Calu3 (cell line): ENCODE measurements around the gene MAGEA2. TPM values are rescaled to one million over a fixed set of nuclear protein-coding genes. Genes with fewer than 3 reads are reported as not detected.
"Not testable (repeated sequence)": the region's sequence is repeated elsewhere in the genome, so short reads cannot be mapped to it uniquely, and the experiment has no call there.

Experiments
- Bru-seq: library from RNA; stranded (reverse); fragments of 400-500 nt; gene quantifications from one replicate; lab custom pipeline; 2021; lab: Mats Ljungman, UMichigan
- BruChase-seq, 2 experiments: library from RNA; stranded (reverse); fragments of 400-500 nt; gene quantifications; one replicate each; lab custom pipeline; 2021; lab: Mats Ljungman, UMichigan
- BruUV-seq: library from RNA; stranded (reverse); fragments of 400-500 nt; replicated peaks from 2 replicates; lab custom pipeline; 2021; lab: Mats Ljungman, UMichigan
- CTCF ChIA-PET: fragments of 300-600 bp; sonication (Branson Sonifier 250); formaldehyde crosslinking; loops from one replicate; lab custom pipeline; 2022; ENCODE audit warnings: antibody characterized with exemption; lab: Charles Lee
- DNase-seq: peaks from one replicate; pipeline ENCODE4 v3.0.0; 2022
- H3K27ac Mint-ChIP-seq: one replicate; pipeline ENCODE4 v1.8.0; 2022; ENCODE audit warnings: mixed read lengths; ENCODE audit not compliant: unreplicated experiment
- H3K27me3 Mint-ChIP-seq: one replicate; pipeline ENCODE4 v1.8.0; 2022; ENCODE audit warnings: mixed read lengths; ENCODE audit not compliant: unreplicated experiment
- H3K36me3 Mint-ChIP-seq: one replicate; pipeline ENCODE4 v1.8.0; 2022; ENCODE audit warnings: mild to moderate bottlenecking, moderate library complexity, mixed read lengths; ENCODE audit not compliant: insufficient read depth, unreplicated experiment
- H3K4me1 Mint-ChIP-seq: one replicate; pipeline ENCODE4 v1.8.0; 2022; ENCODE audit warnings: mild to moderate bottlenecking, low read depth, mixed read lengths; ENCODE audit not compliant: unreplicated experiment
- H3K4me3 Mint-ChIP-seq: one replicate; pipeline ENCODE4 v1.8.0; 2022; ENCODE audit warnings: mild to moderate bottlenecking, low read depth, moderate library complexity, mixed read lengths; ENCODE audit not compliant: unreplicated experiment
- H3K9me3 Mint-ChIP-seq: one replicate; pipeline ENCODE4 v1.8.0; 2022; ENCODE audit warnings: low read depth, mixed read lengths; ENCODE audit not compliant: unreplicated experiment
- intact Hi-C: fragments of 100-400 bp; cut with micrococcal nuclease; formaldehyde crosslinking; loops from one replicate; pipeline ENCODE4 v1.10.0; 2022; ENCODE audit not compliant: unreplicated experiment
- long read RNA-seq: library from polyadenylated mRNA; stranded (forward); transcript quantifications from one replicate; pipeline ENCODE4 v2.0.0, GENCODE V29; 2022
- total RNA-seq: library from RNA; stranded (reverse); gene quantifications from 2 replicates; pipeline ENCODE4 v1.2.3, GENCODE V29; 2022
- TF ChIP-seq, protein P1 (sequence below): fragments of 200-600 bp; IDR thresholded peaks from one replicate; pipeline ENCODE4 v1.8.0; 2022; ENCODE audit warnings: antibody characterized with exemption; ENCODE audit not compliant: unreplicated experiment

The MAGEA2 gene, protein sequence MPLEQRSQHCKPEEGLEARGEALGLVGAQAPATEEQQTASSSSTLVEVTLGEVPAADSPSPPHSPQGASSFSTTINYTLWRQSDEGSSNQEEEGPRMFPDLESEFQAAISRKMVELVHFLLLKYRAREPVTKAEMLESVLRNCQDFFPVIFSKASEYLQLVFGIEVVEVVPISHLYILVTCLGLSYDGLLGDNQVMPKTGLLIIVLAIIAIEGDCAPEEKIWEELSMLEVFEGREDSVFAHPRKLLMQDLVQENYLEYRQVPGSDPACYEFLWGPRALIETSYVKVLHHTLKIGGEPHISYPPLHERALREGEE
- total RNA-seq (not detected in 2 replicates), Bru-seq, nascent RNA (not detected), BruChase-seq, experiment 1, labeled RNA remaining after a 6-hour chase (not detected), BruChase-seq, experiment 2, labeled RNA remaining after a 2-hour chase (not detected)
- long read RNA-seq, result 0 reads

DNA sequence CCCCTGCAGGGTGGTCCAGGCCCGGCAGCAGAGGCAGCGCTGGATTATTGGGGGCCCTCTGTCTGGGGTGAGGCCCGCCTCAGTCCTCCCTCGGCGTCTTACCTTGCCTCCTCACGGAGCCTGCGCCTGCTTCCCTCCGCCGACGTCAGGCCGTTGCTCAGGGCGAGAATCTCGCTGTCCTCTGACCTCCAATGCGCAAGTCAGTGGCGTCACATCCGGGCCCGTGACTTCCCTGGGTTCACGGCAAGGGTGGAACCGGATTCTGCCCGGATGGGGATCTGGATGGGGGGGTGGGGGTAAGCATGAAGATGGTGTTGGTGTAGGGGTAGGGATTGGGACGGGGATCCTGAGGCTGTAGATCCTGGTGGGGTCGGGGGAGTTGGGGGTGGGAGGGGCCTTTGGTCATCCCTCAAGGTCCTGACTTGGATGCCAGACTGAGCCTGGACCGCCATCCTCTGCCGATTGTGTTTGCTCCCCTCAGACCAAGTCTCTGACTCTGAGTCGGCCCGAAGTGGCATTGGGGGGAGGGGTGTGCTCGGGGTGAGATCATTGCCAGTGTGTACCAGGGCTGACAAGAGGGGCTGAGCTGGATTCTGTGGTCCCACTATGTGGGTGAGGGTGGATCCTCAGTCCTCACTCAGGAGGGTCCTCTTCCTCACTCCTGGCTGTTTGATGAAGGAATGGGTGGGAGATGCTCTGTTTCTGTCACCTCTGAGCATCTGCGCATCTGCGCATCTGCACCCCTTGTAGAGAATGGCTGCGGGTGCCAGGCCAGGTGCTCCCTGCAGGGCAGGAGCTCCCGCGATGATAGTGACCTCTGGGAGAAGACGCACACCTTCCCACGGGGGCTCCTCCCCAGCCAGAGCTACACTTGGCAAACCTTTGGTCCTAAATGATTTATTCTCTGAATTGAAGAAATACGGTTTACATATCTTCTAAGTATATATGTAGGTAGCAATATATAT lies at the start of gene MAGEA2:
Gene MAGEA2 (minus strand): TSS at position 157 of the 965 bp plus-strand sequence. CDS start 2,479 bp downstream, outside the sequence.
- BruUV-seq, H3K27me3 Mint-ChIP-seq, H3K4me1 Mint-ChIP-seq, H3K4me3 Mint-ChIP-seq, H3K36me3 Mint-ChIP-seq, DNase-seq, intact Hi-C loops, H3K27ac Mint-ChIP-seq, CTCF ChIA-PET, H3K9me3 Mint-ChIP-seq: not testable (repeated sequence)

DNA sequence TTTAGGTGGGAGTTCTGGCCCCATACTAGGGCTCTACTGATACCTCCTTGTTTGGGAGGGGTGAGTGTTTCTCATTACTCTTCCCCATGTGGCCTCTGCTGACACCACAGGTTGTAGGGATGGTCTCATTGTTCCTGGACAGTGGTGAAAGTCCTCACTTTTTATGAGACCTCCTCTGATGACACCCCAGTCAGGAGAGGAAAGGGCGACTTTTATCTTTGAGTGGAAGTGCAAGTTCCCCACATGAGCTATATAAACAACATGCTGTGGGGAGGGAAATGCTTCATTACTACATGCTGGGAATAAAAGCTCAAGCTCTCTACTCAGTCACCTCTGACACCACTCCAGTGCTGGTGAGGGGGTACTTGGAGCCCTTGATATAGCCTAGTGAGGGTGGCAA lies 45.3 kb upstream of the MAGEA2 start:
- no peak for DNase-seq
- BruUV-seq, result no TSS peak
- TF ChIP-seq, protein P1, sequence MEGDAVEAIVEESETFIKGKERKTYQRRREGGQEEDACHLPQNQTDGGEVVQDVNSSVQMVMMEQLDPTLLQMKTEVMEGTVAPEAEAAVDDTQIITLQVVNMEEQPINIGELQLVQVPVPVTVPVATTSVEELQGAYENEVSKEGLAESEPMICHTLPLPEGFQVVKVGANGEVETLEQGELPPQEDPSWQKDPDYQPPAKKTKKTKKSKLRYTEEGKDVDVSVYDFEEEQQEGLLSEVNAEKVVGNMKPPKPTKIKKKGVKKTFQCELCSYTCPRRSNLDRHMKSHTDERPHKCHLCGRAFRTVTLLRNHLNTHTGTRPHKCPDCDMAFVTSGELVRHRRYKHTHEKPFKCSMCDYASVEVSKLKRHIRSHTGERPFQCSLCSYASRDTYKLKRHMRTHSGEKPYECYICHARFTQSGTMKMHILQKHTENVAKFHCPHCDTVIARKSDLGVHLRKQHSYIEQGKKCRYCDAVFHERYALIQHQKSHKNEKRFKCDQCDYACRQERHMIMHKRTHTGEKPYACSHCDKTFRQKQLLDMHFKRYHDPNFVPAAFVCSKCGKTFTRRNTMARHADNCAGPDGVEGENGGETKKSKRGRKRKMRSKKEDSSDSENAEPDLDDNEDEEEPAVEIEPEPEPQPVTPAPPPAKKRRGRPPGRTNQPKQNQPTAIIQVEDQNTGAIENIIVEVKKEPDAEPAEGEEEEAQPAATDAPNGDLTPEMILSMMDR, result no peak
- CTCF ChIA-PET, result no interaction called here
- H3K4me3 Mint-ChIP-seq, result no peak overlapping the region
- H3K27me3 Mint-ChIP-seq, result peaks cover 69% of the 10 kb centered on the region
- no peaks in the 10 kb centered on the region for H3K36me3 Mint-ChIP-seq
- intact Hi-C loops, result no loop called here
- no peak overlapping the region for H3K27ac Mint-ChIP-seq
- no peaks in the 10 kb centered on the region for H3K4me1 Mint-ChIP-seq
- no peaks in the 10 kb centered on the region for H3K9me3 Mint-ChIP-seq

DNA sequence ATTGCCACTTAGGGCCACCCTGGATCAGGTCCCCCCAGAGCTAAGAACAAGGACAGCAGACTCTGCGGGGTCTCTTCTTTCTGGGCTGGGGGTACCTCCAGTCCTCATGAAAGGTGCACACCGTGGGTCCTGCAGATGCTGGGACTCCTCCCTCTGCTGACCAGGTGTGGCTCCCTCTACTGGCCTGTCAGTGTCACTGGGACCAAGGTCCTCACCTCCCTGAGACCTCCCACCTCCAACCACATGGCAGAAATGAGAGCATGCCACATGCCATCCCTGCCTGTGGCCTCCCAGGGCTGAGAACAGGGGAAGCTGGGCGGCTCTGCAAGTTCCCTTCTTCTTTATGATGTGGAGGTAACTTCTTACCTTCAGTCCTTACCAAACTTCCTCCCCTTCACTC lies 33.4 kb upstream of the MAGEA2 start:
- CTCF ChIA-PET, H3K4me1 Mint-ChIP-seq, BruUV-seq, H3K9me3 Mint-ChIP-seq, intact Hi-C loops, H3K4me3 Mint-ChIP-seq, H3K27ac Mint-ChIP-seq, H3K36me3 Mint-ChIP-seq, H3K27me3 Mint-ChIP-seq, DNase-seq: not testable (repeated sequence)

DNA sequence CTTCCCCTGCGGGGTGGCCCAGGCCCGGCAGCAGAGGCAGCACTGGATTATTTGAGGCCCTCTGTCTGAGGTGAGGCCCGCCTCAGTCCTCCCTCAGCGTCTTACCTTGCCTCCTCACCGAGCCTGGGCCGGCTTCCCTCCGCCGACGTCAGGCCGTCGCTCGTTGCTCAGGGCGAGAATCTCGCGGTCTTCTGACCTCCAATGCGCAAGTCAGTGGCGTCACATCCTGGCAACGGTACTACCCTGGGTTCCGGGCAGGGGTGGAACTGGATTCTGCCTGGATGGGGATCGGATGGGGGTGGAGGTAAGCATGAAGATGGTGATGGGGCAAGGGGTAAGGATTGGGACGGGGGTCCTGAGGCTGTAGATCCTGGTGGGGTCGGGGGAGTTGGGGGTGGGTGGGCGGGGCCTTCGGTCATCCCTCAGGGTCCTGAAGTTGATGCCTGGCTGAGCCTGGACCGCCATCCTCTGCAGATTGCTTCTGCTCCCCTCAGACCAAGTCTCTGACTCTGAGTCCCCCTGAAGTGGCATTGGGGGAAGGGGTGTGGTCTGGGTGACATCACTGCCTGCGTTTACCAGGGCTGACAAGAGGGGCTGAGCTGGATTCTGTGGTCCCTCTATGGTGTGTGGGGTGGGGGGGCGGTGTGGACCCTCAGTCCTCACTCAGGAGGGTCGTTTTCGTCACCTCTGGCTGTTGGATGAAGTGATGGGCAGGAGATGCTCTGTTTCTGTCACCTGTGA lies 16.1 kb upstream of the MAGEA2 start, which contains the start of gene MAGEA6:
Gene MAGEA6 (minus strand): TSS at position 141 of the 741 bp plus-strand sequence. CDS start 2,039 bp downstream, outside the sequence.
- H3K27ac Mint-ChIP-seq, CTCF ChIA-PET, BruUV-seq, H3K36me3 Mint-ChIP-seq, H3K9me3 Mint-ChIP-seq, intact Hi-C loops, H3K4me1 Mint-ChIP-seq, H3K4me3 Mint-ChIP-seq, H3K27me3 Mint-ChIP-seq, DNase-seq: not testable (repeated sequence)

DNA sequence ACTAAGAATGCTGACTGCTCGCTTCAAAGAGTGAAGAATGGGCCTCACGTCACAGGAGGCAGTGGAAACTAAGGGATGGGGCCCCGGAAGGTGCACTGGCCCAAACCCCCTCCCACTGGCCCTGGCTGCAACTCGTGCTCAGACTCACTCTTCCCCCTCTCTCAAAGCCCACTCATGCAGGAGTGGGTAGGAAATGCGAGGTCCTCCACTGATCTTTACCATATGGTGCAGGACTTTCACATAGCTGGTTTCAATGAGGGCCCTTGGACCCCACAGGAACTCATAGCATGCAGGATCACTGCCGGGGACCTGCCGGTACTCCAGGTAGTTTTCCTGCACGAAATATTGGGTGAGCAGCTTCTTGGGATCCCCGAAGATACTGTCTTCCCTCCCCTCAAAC lies 12.9 kb upstream of the MAGEA2 start:
- H3K4me1 Mint-ChIP-seq, BruUV-seq, H3K36me3 Mint-ChIP-seq, intact Hi-C loops, H3K4me3 Mint-ChIP-seq, H3K27ac Mint-ChIP-seq, H3K9me3 Mint-ChIP-seq, H3K27me3 Mint-ChIP-seq, DNase-seq: not testable (repeated sequence)
- CTCF ChIA-PET, result interaction anchor here (0.6 kb wide), 1 partner anchor 136 kb away, joined by 3 read pairs; no protein-coding TSS in a partner anchor

DNA sequence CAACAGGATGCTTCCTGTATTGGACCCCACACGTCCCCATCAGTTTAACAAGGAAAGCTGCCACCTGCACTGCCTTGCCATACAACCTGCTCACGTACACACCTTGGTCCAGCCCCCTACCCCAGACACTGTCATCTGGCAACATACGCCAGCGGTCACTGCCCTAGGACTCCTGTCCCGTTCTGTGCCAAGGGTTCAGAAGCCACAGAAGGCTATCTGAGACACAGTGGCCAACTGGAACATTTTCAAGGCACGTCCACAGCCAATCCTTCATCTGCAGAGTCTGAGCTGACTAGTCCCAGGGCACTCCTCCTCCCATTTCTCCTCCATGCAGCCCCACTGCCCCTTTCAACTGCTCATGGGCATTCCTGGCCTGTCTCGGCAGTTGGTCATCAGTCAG lies 7.9 kb upstream of the MAGEA2 start:
- DNase-seq, CTCF ChIA-PET, intact Hi-C loops, H3K27ac Mint-ChIP-seq, BruUV-seq, H3K36me3 Mint-ChIP-seq, H3K27me3 Mint-ChIP-seq, H3K9me3 Mint-ChIP-seq, H3K4me1 Mint-ChIP-seq, H3K4me3 Mint-ChIP-seq: not testable (repeated sequence)

DNA sequence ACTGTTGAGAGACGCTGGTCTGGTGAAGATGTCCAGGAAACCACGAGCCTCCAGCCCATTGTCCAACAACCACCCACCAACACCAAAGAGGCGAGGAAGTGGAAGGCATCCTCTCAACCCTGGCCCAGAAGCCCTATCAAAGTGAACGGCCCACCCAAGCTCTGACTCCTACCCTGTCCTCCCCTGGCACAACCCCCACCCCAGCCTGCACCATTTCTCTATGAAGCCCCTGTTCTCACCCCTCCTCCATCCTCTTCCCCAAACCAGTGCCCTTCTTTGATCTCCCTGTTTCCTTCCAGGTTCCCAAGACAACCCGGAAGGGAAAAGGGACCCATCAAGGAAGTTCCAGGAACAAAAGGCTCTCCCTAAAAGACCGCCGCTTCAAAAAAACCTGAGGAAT lies 5.9 kb upstream of the MAGEA2 start:
- CTCF ChIA-PET, H3K27ac Mint-ChIP-seq: not testable (repeated sequence)

DNA sequence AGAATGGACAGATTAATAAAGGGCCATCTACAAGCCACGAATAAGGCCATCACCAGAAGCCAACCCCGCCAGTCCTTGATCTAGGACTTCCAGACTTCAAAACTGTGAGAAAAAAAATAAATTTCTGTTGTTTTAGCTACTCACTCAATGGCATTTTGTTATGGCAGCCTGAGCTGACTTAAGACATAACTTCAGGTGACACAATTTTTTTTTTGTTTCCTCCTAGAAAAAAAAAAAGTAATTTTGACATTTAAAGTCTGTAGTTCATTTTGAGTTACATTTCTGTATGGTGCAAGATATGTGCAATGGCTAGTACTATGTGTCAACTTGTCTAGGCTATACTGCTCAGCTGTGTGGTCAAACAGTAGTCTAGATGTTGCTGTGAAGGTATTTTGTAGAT lies 5.3 kb upstream of the MAGEA2 start, which contains the start of gene CSAG3:
Gene CSAG3 (plus strand): TSS at position 301 of the 400 bp plus-strand sequence.
- BruUV-seq, DNase-seq, H3K36me3 Mint-ChIP-seq, intact Hi-C loops, CTCF ChIA-PET, H3K27ac Mint-ChIP-seq, H3K9me3 Mint-ChIP-seq, H3K27me3 Mint-ChIP-seq, H3K4me1 Mint-ChIP-seq, H3K4me3 Mint-ChIP-seq: not testable (repeated sequence)

More for the DNA sequence above, 5.9 kb upstream of the MAGEA2 start:
- BruUV-seq, H3K4me1 Mint-ChIP-seq, intact Hi-C loops, H3K9me3 Mint-ChIP-seq, H3K36me3 Mint-ChIP-seq, DNase-seq, H3K27me3 Mint-ChIP-seq, H3K4me3 Mint-ChIP-seq: not testable (repeated sequence)
